ENCODE measurements around the gene CDCP1. TPM values are rescaled to one million over a fixed set of nuclear protein-coding genes. Genes with fewer than 3 reads are reported as not detected.

CDCP1 gene
- total RNA-seq, 6 experiments from 2014 or later, result 0.31 to 2.7 (median 0.83) TPM

- Histone ChIP-seq H3K27me3 (no peaks in the 10 kb centered on the region), H3K4me3 (no peak overlapping the region), H3K36me3 (no peaks in the 10 kb centered on the region), H3K9me3 (no peaks in the 10 kb centered on the region), H3K27ac (no peak overlapping the region), H3K4me1 (no peaks in the 10 kb centered on the region)
- TF ChIP-seq CTCF (IDR thresholded peaks at IDR 0.05), result no peak
- no peak for TF ChIP-seq POLR2A (IDR thresholded peaks at IDR 0.05)
- DNase-seq (no peak), ATAC-seq (no peak)
- intact Hi-C loops (cut with DNase I), result no loop called here
- 63% methylated on average over 3 of the region's 3 CpGs for WGBS (ENCODE audit: insufficient coverage, low coverage, low lambda C conversion rate, missing lambda C conversion rate)
These were observed 78.2 kb downstream of the CDCP1 start for GRCh38 chr3:45067941-45068340.

- no peak for TF ChIP-seq CTCF (IDR thresholded peaks at IDR 0.05)
- TF ChIP-seq POLR2A (IDR thresholded peaks at IDR 0.05), result no peak
- no peak overlapping the region for H3K4me3 ChIP-seq
- H3K27me3 ChIP-seq, result no peaks in the 10 kb centered on the region
- no peak for ATAC-seq
- intact Hi-C loops (cut with DNase I), result no loop called here
- H3K36me3 ChIP-seq, result no peaks in the 10 kb centered on the region
- WGBS (ENCODE audit: insufficient coverage, low coverage, low lambda C conversion rate, missing lambda C conversion rate), result 51% methylated on average over 3 of the region's 4 CpGs
- no peak overlapping the region for H3K27ac ChIP-seq
- no peaks in the 10 kb centered on the region for H3K4me1 ChIP-seq
- no peaks in the 10 kb centered on the region for H3K9me3 ChIP-seq
- no peak for DNase-seq
These were observed 78.7 kb downstream of the CDCP1 start for GRCh38 chr3:45067486-45067885.

- DNase-seq, result no peak
- no peaks in the 10 kb centered on the region for H3K9me3 ChIP-seq
- no peaks in the 10 kb centered on the region for H3K27me3 ChIP-seq
- H3K4me1 ChIP-seq, result no peaks in the 10 kb centered on the region
- H3K27ac ChIP-seq, result no peak overlapping the region
- TF ChIP-seq POLR2A (IDR thresholded peaks at IDR 0.05) (no peak), CTCF (IDR thresholded peaks at IDR 0.05) (no peak)
- WGBS (ENCODE audit: insufficient coverage, low coverage, low lambda C conversion rate, missing lambda C conversion rate), result 75% methylated on average over 1 of the region's 3 CpGs
- no peaks in the 10 kb centered on the region for H3K36me3 ChIP-seq
- no peak for ATAC-seq
- intact Hi-C loops (cut with DNase I), result no loop called here
- no peak overlapping the region for H3K4me3 ChIP-seq
These were observed 79.9 kb downstream of the CDCP1 start for GRCh38 chr3:45066109-45066801.

GRCh38 chr3:45065373-45065720, 80.8 kb downstream of the CDCP1 start:
- DNase-seq, result no peak
- no peak for TF ChIP-seq POLR2A (IDR thresholded peaks at IDR 0.05)
- no peak for TF ChIP-seq CTCF (IDR thresholded peaks at IDR 0.05)
- Histone ChIP-seq H3K4me1 (no peaks in the 10 kb centered on the region), H3K27ac (peak overlapping the region in 2 of 3 donors; percentile 41 to 43), H3K9me3 (no peaks in the 10 kb centered on the region), H3K36me3 (no peaks in the 10 kb centered on the region), H3K27me3 (no peaks in the 10 kb centered on the region), H3K4me3 (no peak overlapping the region)
- 86% methylated on average over 1 of the region's 1 CpG for WGBS (ENCODE audit: insufficient coverage, low coverage, low lambda C conversion rate, missing lambda C conversion rate)
- peak in 1 of 4 donors; percentile 10 for ATAC-seq
- intact Hi-C loops (cut with DNase I), result no loop called here

Data from right lobe of liver (tissue), 6 donors.